Large intestine (tissue), 3 donors: Measurements from ENCODE around the gene ZNF584. TPM values are rescaled to one million over a fixed set of nuclear protein-coding genes. Genes with fewer than 3 reads are reported as not detected.
"Not testable (repeated sequence)": the region's sequence is repeated elsewhere in the genome, so short reads cannot be mapped to it uniquely, and the experiment has no call there.

ENCODE experiments used
- DNase-seq, 2 donors: peaks; one replicate each; pipeline versions ENCODE4 v3.0.0 to v3.0.0-alpha.2; 2013
- H3K27ac ChIP-seq: one replicate; pipeline ENCODE4 v1.5.1; 2013; ENCODE audit warnings: low read length
- H3K27me3 ChIP-seq: 2 replicates; pipeline ENCODE4 v1.6.1; 2013; ENCODE audit warnings: low read length; ENCODE audit not compliant: control insufficient read depth, insufficient read depth
- H3K36me3 ChIP-seq: 2 replicates; pipeline ENCODE4 v1.6.1; 2013; ENCODE audit warnings: low read length; ENCODE audit not compliant: control insufficient read depth, insufficient read depth
- H3K4me1 ChIP-seq: one replicate; pipeline ENCODE4 v1.6.1; 2013; ENCODE audit warnings: low read length; ENCODE audit not compliant: control insufficient read depth, insufficient read depth
- H3K4me3 ChIP-seq: one replicate; pipeline ENCODE4 v1.5.1; 2013; ENCODE audit warnings: low read length
- H3K9me3 ChIP-seq: one replicate; pipeline ENCODE4 v1.6.1; 2013; ENCODE audit warnings: mild to moderate bottlenecking, low read depth, low read length, moderate library complexity; ENCODE audit not compliant: control insufficient read depth
- WGBS: methylation state at CpG from one replicate; pipeline ENCODE4 v1.1.5; 2013; ENCODE audit warnings: low lambda C conversion rate; ENCODE audit not compliant: insufficient coverage; 5-methylcytosine and 5-hydroxymethylcytosine counted together
- polyA plus RNA-seq: library from polyadenylated mRNA; unstranded; fragments of 120-200 nt; gene quantifications from one replicate; pipeline ENCODE4 v1.2.1, GENCODE V29; 2013

ZNF584 gene
- polyA plus RNA-seq, 1 donor: 7.1 TPM

GRCh38 chr19:58372311-58373133 is 35.9 kb upstream of the ZNF584 start:
- no peaks in the 10 kb centered on the region for H3K4me1 ChIP-seq
- H3K27me3 ChIP-seq: peaks cover 8% of the 10 kb centered on the region
- H3K27ac ChIP-seq: no peak overlapping the region
- peaks cover 11% of the 10 kb centered on the region for H3K9me3 ChIP-seq
- no CpG with 5 or more reads among the region's 15 CpGs for WGBS
- H3K36me3 ChIP-seq: no peaks in the 10 kb centered on the region
- no peak for DNase-seq
- H3K4me3 ChIP-seq: no peak overlapping the region

- Histone ChIP-seq H3K27me3 (no peaks in the 10 kb centered on the region), H3K27ac (no peak overlapping the region), H3K9me3 (no peaks in the 10 kb centered on the region), H3K4me1 (peaks cover 2% of the 10 kb centered on the region), H3K36me3 (no peaks in the 10 kb centered on the region), H3K4me3 (no peak overlapping the region)
- no peak for DNase-seq
- 90% methylated on average over 2 of the region's 4 CpGs for WGBS
Measured at GRCh38 chr19:58374200-58374599, 34.2 kb upstream of the ZNF584 start.

GRCh38 chr19:58376724-58377123 is 31.7 kb upstream of the ZNF584 start:
- H3K36me3 ChIP-seq, H3K4me3 ChIP-seq, H3K27ac ChIP-seq, H3K27me3 ChIP-seq, DNase-seq, H3K9me3 ChIP-seq: not testable (repeated sequence)
- H3K4me1 ChIP-seq: peaks cover 11% of the 10 kb centered on the region
- no CpG with 5 or more reads among the region's 7 CpGs for WGBS

- no CpG with 5 or more reads among the region's 6 CpGs for WGBS
- no peaks in the 10 kb centered on the region for H3K27me3 ChIP-seq
- DNase-seq: no peak
- H3K36me3 ChIP-seq: no peaks in the 10 kb centered on the region
- peaks cover 15% of the 10 kb centered on the region for H3K4me1 ChIP-seq
- no peak overlapping the region for H3K27ac ChIP-seq
- H3K4me3 ChIP-seq: no peak overlapping the region
- H3K9me3 ChIP-seq: no peaks in the 10 kb centered on the region
Measured at GRCh38 chr19:58379246-58379645, 29.2 kb upstream of the ZNF584 start.

- DNase-seq: peak in 1 of 2 donors; percentile 53
- Histone ChIP-seq H3K4me3 (peak overlapping the region; percentile 58), H3K27me3 (no peaks in the 10 kb centered on the region), H3K36me3 (no peaks in the 10 kb centered on the region), H3K4me1 (peaks cover 19% of the 10 kb centered on the region), H3K9me3 (no peaks in the 10 kb centered on the region), H3K27ac (peak overlapping the region; percentile 86)
- no CpG with 5 or more reads among the region's 24 CpGs for WGBS
Measured at GRCh38 chr19:58380037-58380661, 28.3 kb upstream of the ZNF584 start.

- H3K27me3 ChIP-seq: no peaks in the 10 kb centered on the region
- H3K36me3 ChIP-seq: no peaks in the 10 kb centered on the region
- H3K9me3 ChIP-seq: no peaks in the 10 kb centered on the region
- peaks cover 26% of the 10 kb centered on the region for H3K4me1 ChIP-seq
- DNase-seq: peak; percentile 100
- H3K4me3 ChIP-seq: peak within 1 kb of the TSS; percentile 58
- no CpG with 5 or more reads among the region's 83 CpGs for WGBS
- H3K27ac ChIP-seq: peak within 1 kb of the TSS; percentile 86
Measured at GRCh38 chr19:58380662-58381459, 27.6 kb upstream of the ZNF584 start, which contains the start of gene ZNF837. TSS of gene ZNF837 (minus strand) at chr19:58381030. CDS start at chr19:58369332, 11,698 bp downstream.

- no CpG with 5 or more reads among the region's 26 CpGs for WGBS
- peak overlapping the region; percentile 86 for H3K27ac ChIP-seq
- peak overlapping the region; percentile 58 for H3K4me3 ChIP-seq
- H3K9me3 ChIP-seq: no peaks in the 10 kb centered on the region
- DNase-seq: no peak
- peaks cover 30% of the 10 kb centered on the region for H3K4me1 ChIP-seq
- H3K36me3 ChIP-seq: no peaks in the 10 kb centered on the region
- H3K27me3 ChIP-seq: no peaks in the 10 kb centered on the region
Measured at GRCh38 chr19:58381460-58382212, 26.8 kb upstream of the ZNF584 start.

- no peaks in the 10 kb centered on the region for H3K9me3 ChIP-seq
- H3K4me3 ChIP-seq: no peak overlapping the region
- no peak overlapping the region for H3K27ac ChIP-seq
- no peaks in the 10 kb centered on the region for H3K27me3 ChIP-seq
- peaks cover 34% of the 10 kb centered on the region for H3K4me1 ChIP-seq
- H3K36me3 ChIP-seq: no peaks in the 10 kb centered on the region
- no CpG with 5 or more reads among the region's 6 CpGs for WGBS
- no peak for DNase-seq
Measured at GRCh38 chr19:58382997-58383603, 25.3 kb upstream of the ZNF584 start.

- H3K27me3 ChIP-seq: no peaks in the 10 kb centered on the region
- WGBS: no CpG with 5 or more reads among the region's 9 CpGs
- peaks cover 26% of the 10 kb centered on the region for H3K4me1 ChIP-seq
- no peak for DNase-seq
- H3K27ac ChIP-seq: peak overlapping the region; percentile 94
- H3K36me3 ChIP-seq: peaks cover 7% of the 10 kb centered on the region
- H3K9me3 ChIP-seq: no peaks in the 10 kb centered on the region
- peak overlapping the region; percentile 64 for H3K4me3 ChIP-seq
Measured at GRCh38 chr19:58385313-58385890, 23.0 kb upstream of the ZNF584 start.
